HG03025 (cell line): ENCODE results near the gene SDHC.
"Not testable (repeated sequence)": the region's sequence is repeated elsewhere in the genome, so short reads cannot be mapped to it uniquely, and the experiment has no call there.

ENCODE experiments used
- ATAC-seq: cut with Tn5 transposase; IDR thresholded peaks from one replicate; pipeline ENCODE4 v1.9.1; 2021; ENCODE audit warnings: mild to moderate bottlenecking, moderate library complexity; ENCODE audit not compliant: unreplicated experiment, low FRiP score

The SDHC gene

GRCh38 chr1:161378014-161378413 lies 63.8 kb downstream of the SDHC start:
- no peak for ATAC-seq

- ATAC-seq = no peak
Measured at GRCh38 chr1:161379071-161379470, 64.9 kb downstream of the SDHC start.

GRCh38 chr1:161381707-161382106 lies 67.5 kb downstream of the SDHC start:
- ATAC-seq = no peak

GRCh38 chr1:161382214-161383019 lies 68.2 kb downstream of the SDHC start:
- no peak for ATAC-seq

GRCh38 chr1:161388639-161389038 lies 74.5 kb downstream of the SDHC start:
- no peak for ATAC-seq

- ATAC-seq = not testable (repeated sequence)
Measured at GRCh38 chr1:161389158-161389557, 75.0 kb downstream of the SDHC start.

GRCh38 chr1:161389691-161390558 lies 75.7 kb downstream of the SDHC start:
- peak; percentile 68 for ATAC-seq

GRCh38 chr1:161390559-161390858 lies 76.3 kb downstream of the SDHC start:
- ATAC-seq = no peak

- ATAC-seq = not testable (repeated sequence)
Measured at GRCh38 chr1:161391136-161391535, 77.0 kb downstream of the SDHC start.

- no peak for ATAC-seq
Measured at GRCh38 chr1:161391611-161392010, 77.4 kb downstream of the SDHC start.

GRCh38 chr1:161393151-161393550 lies 79.0 kb downstream of the SDHC start:
- no peak for ATAC-seq

GRCh38 chr1:161397038-161397437 lies 82.9 kb downstream of the SDHC start:
- ATAC-seq = not testable (repeated sequence)

GRCh38 chr1:161398900-161399256 lies 84.7 kb downstream of the SDHC start:
- ATAC-seq = no peak

- peak; percentile 67 for ATAC-seq
Measured at GRCh38 chr1:161399257-161399998, 85.2 kb downstream of the SDHC start.

GRCh38 chr1:161402446-161402845 lies 88.3 kb downstream of the SDHC start:
- no peak for ATAC-seq

- no peak for ATAC-seq
Measured at GRCh38 chr1:161404051-161404597, 89.9 kb downstream of the SDHC start.

GRCh38 chr1:161406551-161406950 lies 92.4 kb downstream of the SDHC start:
- not testable (repeated sequence) for ATAC-seq

GRCh38 chr1:161407451-161407985 lies 93.3 kb downstream of the SDHC start:
- ATAC-seq = no peak

- ATAC-seq = no peak
Measured at GRCh38 chr1:161408429-161409052, 94.4 kb downstream of the SDHC start.
